Measurements from ENCODE around the gene DES.

DES gene

DNA sequence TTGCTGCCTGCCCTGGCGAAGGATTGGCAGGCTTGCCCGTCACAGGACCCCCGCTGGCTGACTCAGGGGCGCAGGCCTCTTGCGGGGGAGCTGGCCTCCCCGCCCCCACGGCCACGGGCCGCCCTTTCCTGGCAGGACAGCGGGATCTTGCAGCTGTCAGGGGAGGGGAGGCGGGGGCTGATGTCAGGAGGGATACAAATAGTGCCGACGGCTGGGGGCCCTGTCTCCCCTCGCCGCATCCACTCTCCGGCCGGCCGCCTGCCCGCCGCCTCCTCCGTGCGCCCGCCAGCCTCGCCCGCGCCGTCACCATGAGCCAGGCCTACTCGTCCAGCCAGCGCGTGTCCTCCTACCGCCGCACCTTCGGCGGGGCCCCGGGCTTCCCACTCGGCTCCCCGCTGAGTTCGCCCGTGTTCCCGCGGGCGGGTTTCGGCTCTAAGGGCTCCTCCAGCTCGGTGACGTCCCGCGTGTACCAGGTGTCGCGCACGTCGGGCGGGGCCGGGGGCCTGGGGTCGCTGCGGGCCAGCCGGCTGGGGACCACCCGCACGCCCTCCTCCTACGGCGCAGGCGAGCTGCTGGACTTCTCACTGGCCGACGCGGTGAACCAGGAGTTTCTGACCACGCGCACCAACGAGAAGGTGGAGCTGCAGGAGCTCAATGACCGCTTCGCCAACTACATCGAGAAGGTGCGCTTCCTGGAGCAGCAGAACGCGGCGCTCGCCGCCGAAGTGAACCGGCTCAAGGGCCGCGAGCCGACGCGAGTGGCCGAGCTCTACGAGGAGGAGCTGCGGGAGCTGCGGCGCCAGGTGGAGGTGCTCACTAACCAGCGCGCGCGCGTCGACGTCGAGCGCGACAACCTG is at the start of gene DES:
Gene DES (plus strand): TSS at position 223 of the 857 bp plus-strand sequence. CDS start 86 bp downstream, at position 309.
- Histone ChIP-seq H3K9ac (ENCODE audit: low read length in 5 of 5) (no peak within 1 kb of the TSS), H3K27ac (ENCODE audit: low read depth, low read length) (no peak within 1 kb of the TSS), H3K9me3 (ENCODE audit: control insufficient read depth in 5 of 5, low read length in 5 of 5) (peaks cover 0 to under 1% (median 0%) of the 10 kb centered on the region in 5 donors), H3K36me3 (ENCODE audit: control insufficient read depth in 5 of 5, insufficient read depth in 5 of 5, low read length in 5 of 5) (no peaks in the 10 kb centered on the region), H3K4me3 (ENCODE audit: low read depth in 1 of 5, low read length in 5 of 5) (peak within 1 kb of the TSS in 1 of 5 donors; percentile 15), H3K27me3 (ENCODE audit: control insufficient read depth in 5 of 5, insufficient read depth in 4 of 5, low read length in 5 of 5) (peaks cover 8 to 32% (median 20%) of the 10 kb centered on the region in 5 donors), H3K4me1 (ENCODE audit: control insufficient read depth in 5 of 5, insufficient read depth in 5 of 5, low read length in 5 of 5) (peaks cover 0 to 9% (median 3%) of the 10 kb centered on the region in 5 donors)

DNA sequence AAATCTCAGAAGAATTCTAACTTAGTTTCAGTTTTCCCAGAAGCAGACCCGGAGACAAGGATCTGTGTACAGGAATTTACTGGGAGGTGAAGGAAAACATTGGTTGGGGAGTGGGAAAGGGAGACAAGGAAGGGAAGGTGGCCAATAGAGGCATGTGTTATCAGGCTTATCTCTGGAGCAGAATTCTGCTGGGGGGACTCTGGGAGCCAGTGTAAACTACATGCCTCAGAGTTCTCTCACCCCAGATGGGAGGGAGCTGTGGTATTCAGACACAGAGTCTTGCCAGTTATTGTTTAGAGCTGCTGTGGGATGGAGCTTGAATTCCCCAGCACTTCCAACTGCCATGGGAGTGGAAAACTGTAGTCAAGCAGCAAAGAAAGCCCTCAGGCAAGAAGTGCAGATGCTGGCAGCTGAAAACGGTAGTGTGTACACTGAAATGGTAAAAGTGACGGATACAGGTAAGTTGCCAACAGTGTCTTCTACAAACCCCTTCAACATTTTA is 49.4 kb upstream of the DES start:
- H3K9ac ChIP-seq (ENCODE audit: low read length in 5 of 5), result peak overlapping the region in 1 of 5 donors; percentile 56

DNA sequence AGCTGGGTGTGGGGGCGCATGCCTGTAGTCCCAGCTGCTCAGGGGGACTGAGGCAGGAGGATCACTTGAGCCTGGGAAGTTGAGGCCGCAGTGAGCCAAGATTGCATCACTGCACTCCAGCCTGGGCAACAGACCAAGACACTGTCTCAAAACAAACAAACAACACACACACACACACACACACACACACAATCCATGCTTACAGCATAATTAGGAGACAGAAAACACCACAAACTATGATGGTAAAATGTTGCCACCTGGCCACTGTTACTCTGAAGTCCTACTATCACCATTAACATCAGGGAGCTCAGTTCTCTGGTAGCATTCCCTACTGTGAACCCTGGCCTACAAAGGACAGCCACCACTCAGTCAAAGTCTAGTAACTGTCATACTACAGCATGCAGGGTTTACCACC is 48.7 kb upstream of the DES start:
- Histone ChIP-seq H3K4me3 (ENCODE audit: low read depth in 1 of 5, low read length in 5 of 5) (no peak overlapping the region), H3K4me1 (ENCODE audit: control insufficient read depth in 5 of 5, insufficient read depth in 5 of 5, low read length in 5 of 5) (peaks cover 2 to 14% (median 13%) of the 10 kb centered on the region in 5 donors), H3K9me3 (ENCODE audit: control insufficient read depth in 5 of 5, low read length in 5 of 5) (no peaks in the 10 kb centered on the region), H3K27ac (ENCODE audit: low read depth, low read length) (no peak overlapping the region), H3K9ac (ENCODE audit: low read length in 5 of 5) (no peak overlapping the region), H3K27me3 (ENCODE audit: control insufficient read depth in 5 of 5, insufficient read depth in 4 of 5, low read length in 5 of 5) (no peaks in the 10 kb centered on the region), H3K36me3 (ENCODE audit: control insufficient read depth in 5 of 5, insufficient read depth in 5 of 5, low read length in 5 of 5) (peaks cover 0 to 17% (median 11%) of the 10 kb centered on the region in 5 donors)

More for the DNA sequence above, 49.4 kb upstream of the DES start:
- H3K36me3 ChIP-seq (ENCODE audit: control insufficient read depth in 5 of 5, insufficient read depth in 5 of 5, low read length in 5 of 5), result peaks cover 0 to 9% (median 5%) of the 10 kb centered on the region in 5 donors
- peaks cover 2 to 14% (median 13%) of the 10 kb centered on the region in 5 donors for H3K4me1 ChIP-seq (ENCODE audit: control insufficient read depth in 5 of 5, insufficient read depth in 5 of 5, low read length in 5 of 5)
- H3K9me3 ChIP-seq (ENCODE audit: control insufficient read depth in 5 of 5, low read length in 5 of 5), result no peaks in the 10 kb centered on the region
- H3K27me3 ChIP-seq (ENCODE audit: control insufficient read depth in 5 of 5, insufficient read depth in 4 of 5, low read length in 5 of 5), result no peaks in the 10 kb centered on the region
- no peak overlapping the region for H3K27ac ChIP-seq (ENCODE audit: low read depth, low read length)
- H3K4me3 ChIP-seq (ENCODE audit: low read depth in 1 of 5, low read length in 5 of 5), result peak overlapping the region in 2 of 5 donors; percentile 17 to 51

DNA sequence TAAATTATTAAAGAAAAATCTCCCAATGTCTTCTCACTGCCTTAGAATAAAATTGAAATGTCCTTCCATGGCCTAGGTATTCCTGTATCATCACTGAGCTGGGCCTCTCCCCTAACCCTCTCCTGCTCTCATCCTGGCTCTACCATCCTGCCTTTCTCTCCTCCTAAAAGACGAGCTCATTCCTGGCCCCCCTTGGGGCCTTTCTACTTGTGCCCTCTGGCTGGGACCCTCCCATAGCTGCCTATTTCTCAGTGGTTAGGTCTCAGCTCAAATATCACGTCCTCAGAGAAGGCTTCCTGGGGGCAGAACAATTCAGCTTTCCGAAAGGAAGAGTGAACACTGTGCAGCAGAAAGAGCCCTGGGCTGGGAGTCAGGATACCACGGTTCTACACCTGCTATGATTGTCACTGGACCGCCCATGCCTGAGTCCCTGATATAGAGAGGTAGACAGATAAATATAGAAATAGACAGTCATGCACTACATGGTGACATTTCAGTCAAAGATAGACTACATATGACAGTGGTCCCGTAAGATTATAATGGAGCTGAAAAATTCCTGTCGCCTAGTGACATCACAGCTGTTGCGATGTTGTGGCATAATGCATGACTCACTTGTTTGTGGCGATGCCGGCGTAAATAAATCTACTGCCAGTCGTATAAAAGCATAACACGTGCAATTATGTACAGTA is 39.9 kb upstream of the DES start:
- no peaks in the 10 kb centered on the region for H3K4me1 ChIP-seq (ENCODE audit: control insufficient read depth in 5 of 5, insufficient read depth in 5 of 5, low read length in 5 of 5)
- no peaks in the 10 kb centered on the region for H3K27me3 ChIP-seq (ENCODE audit: control insufficient read depth in 5 of 5, insufficient read depth in 4 of 5, low read length in 5 of 5)
- no peak overlapping the region for H3K4me3 ChIP-seq (ENCODE audit: low read depth in 1 of 5, low read length in 5 of 5)
- H3K9ac ChIP-seq (ENCODE audit: low read length in 5 of 5), result no peak overlapping the region
- H3K36me3 ChIP-seq (ENCODE audit: control insufficient read depth in 5 of 5, insufficient read depth in 5 of 5, low read length in 5 of 5), result peaks cover 3 to 73% (median 57%) of the 10 kb centered on the region in 5 donors
- H3K27ac ChIP-seq (ENCODE audit: low read depth, low read length), result no peak overlapping the region
- H3K9me3 ChIP-seq (ENCODE audit: control insufficient read depth in 5 of 5, low read length in 5 of 5), result no peaks in the 10 kb centered on the region

DNA sequence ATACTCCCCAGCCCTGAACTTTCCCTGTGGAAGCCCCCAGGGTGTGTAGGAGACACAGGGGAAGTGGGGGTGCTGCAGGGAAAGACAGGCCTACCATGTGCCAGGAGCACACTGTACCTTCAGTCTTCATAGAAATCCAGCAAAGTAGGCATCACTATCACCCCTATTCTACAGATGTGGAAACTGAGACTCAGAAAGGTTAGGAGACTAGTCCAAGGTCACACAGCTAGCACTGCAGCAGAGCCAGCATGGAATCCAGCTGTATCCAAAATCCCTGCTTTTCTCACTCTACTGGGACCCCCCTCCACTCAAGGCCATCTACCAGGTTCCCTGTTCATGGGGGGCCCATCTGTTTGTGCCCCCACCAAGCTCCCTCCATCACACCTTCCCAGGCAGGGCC is 37.3 kb upstream of the DES start:
- peaks cover 0 to 13% (median 3%) of the 10 kb centered on the region in 5 donors for H3K4me1 ChIP-seq (ENCODE audit: control insufficient read depth in 5 of 5, insufficient read depth in 5 of 5, low read length in 5 of 5)
- H3K27ac ChIP-seq (ENCODE audit: low read depth, low read length), result no peak overlapping the region
- no peaks in the 10 kb centered on the region for H3K27me3 ChIP-seq (ENCODE audit: control insufficient read depth in 5 of 5, insufficient read depth in 4 of 5, low read length in 5 of 5)
- no peak overlapping the region for H3K4me3 ChIP-seq (ENCODE audit: low read depth in 1 of 5, low read length in 5 of 5)
- no peaks in the 10 kb centered on the region for H3K9me3 ChIP-seq (ENCODE audit: control insufficient read depth in 5 of 5, low read length in 5 of 5)
- peaks cover 3 to 77% (median 63%) of the 10 kb centered on the region in 5 donors for H3K36me3 ChIP-seq (ENCODE audit: control insufficient read depth in 5 of 5, insufficient read depth in 5 of 5, low read length in 5 of 5)
- no peak overlapping the region for H3K9ac ChIP-seq (ENCODE audit: low read length in 5 of 5)

DNA sequence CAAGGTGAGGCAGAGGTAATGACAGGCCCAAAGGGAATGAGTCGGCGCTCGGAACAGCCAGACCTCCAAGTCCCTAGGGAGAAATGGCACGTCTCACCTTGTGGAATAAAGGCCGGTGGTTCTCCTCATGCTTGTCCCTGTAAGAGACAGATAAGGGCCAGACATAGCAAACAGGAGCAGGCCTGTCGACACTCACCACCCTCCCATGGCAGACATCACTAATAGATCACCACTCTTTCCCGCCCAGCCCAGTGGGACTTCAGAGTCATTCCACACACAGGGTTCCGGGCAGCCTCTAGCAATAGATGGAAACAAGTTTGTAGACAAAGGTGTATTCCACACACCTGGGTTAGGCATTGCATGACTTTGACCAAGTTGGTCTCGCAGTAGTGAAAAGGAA is 36.7 kb upstream of the DES start:
- Histone ChIP-seq H3K9ac (ENCODE audit: low read length in 5 of 5) (no peak overlapping the region), H3K27me3 (ENCODE audit: control insufficient read depth in 5 of 5, insufficient read depth in 4 of 5, low read length in 5 of 5) (no peaks in the 10 kb centered on the region), H3K9me3 (ENCODE audit: control insufficient read depth in 5 of 5, low read length in 5 of 5) (no peaks in the 10 kb centered on the region), H3K4me3 (ENCODE audit: low read depth in 1 of 5, low read length in 5 of 5) (no peak overlapping the region), H3K4me1 (ENCODE audit: control insufficient read depth in 5 of 5, insufficient read depth in 5 of 5, low read length in 5 of 5) (peaks cover 0 to 18% (median 6%) of the 10 kb centered on the region in 5 donors), H3K36me3 (ENCODE audit: control insufficient read depth in 5 of 5, insufficient read depth in 5 of 5, low read length in 5 of 5) (peaks cover 3 to 79% (median 67%) of the 10 kb centered on the region in 5 donors), H3K27ac (ENCODE audit: low read depth, low read length) (no peak overlapping the region)

DNA sequence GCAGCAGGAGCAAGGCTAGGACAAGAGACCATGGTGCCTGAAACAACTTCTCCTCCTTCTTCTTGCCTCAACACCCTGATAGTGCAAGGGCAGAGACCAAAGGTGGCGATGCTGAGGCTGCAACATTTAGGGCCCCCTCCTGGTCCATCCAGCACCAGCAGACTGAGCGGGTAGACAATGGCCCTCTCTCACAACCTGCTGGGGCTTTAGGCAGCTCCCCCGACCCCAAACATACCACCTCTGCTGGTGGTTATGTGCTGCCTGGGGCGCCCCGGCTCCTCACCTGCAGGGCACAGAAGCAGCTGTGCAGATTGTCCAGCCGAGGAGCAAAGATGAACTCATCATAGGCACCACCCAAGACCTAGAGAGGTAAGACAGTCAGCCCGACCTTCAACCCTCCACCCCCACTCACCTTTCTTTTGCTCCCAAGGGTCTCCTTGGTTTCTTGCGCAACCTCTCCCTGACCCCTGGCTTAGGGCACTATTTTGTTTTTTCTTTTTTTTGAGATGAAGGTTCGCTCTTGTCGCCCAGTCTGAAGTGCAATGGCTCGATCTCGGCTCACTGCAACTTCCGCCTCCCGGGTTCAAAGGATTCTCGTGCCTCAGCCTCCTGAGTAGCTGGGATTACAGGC is 34.0 kb upstream of the DES start:
- no peaks in the 10 kb centered on the region for H3K27me3 ChIP-seq (ENCODE audit: control insufficient read depth in 5 of 5, insufficient read depth in 4 of 5, low read length in 5 of 5)
- peaks cover 3 to 31% (median 18%) of the 10 kb centered on the region in 5 donors for H3K4me1 ChIP-seq (ENCODE audit: control insufficient read depth in 5 of 5, insufficient read depth in 5 of 5, low read length in 5 of 5)
- peak overlapping the region in 1 of 5 donors; percentile 16 for H3K9ac ChIP-seq (ENCODE audit: low read length in 5 of 5)
- peaks cover 3 to 68% (median 59%) of the 10 kb centered on the region in 5 donors for H3K36me3 ChIP-seq (ENCODE audit: control insufficient read depth in 5 of 5, insufficient read depth in 5 of 5, low read length in 5 of 5)
- no peaks in the 10 kb centered on the region for H3K9me3 ChIP-seq (ENCODE audit: control insufficient read depth in 5 of 5, low read length in 5 of 5)
- no peak overlapping the region for H3K4me3 ChIP-seq (ENCODE audit: low read depth in 1 of 5, low read length in 5 of 5)
- no peak overlapping the region for H3K27ac ChIP-seq (ENCODE audit: low read depth, low read length)

DNA sequence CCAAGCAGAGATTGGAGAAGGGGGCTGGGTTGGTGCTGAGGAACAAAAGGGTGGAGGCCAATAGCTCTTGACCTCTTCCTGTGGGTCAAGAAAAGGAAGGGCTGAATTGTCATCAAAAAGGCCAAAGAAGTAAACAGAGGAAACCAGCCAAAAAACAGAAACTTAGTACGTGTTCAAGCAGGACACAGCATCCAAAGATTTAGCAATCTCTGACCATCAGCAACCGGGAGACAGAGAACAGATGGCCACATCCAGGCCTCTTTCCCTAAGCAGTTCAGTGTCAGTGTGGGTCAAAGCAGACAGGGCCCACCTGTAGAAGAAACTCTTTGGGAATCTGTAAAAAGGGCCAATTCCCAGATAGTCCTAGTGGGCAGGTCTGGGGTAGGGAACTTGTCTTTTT is 33.3 kb upstream of the DES start:
- H3K4me1 ChIP-seq (ENCODE audit: control insufficient read depth in 5 of 5, insufficient read depth in 5 of 5, low read length in 5 of 5), result peaks cover 3 to 31% (median 18%) of the 10 kb centered on the region in 5 donors
- H3K9me3 ChIP-seq (ENCODE audit: control insufficient read depth in 5 of 5, low read length in 5 of 5), result no peaks in the 10 kb centered on the region
- peaks cover 3 to 68% (median 59%) of the 10 kb centered on the region in 5 donors for H3K36me3 ChIP-seq (ENCODE audit: control insufficient read depth in 5 of 5, insufficient read depth in 5 of 5, low read length in 5 of 5)
- no peaks in the 10 kb centered on the region for H3K27me3 ChIP-seq (ENCODE audit: control insufficient read depth in 5 of 5, insufficient read depth in 4 of 5, low read length in 5 of 5)
- no peak overlapping the region for H3K9ac ChIP-seq (ENCODE audit: low read length in 5 of 5)
- no peak overlapping the region for H3K4me3 ChIP-seq (ENCODE audit: low read depth in 1 of 5, low read length in 5 of 5)
- no peak overlapping the region for H3K27ac ChIP-seq (ENCODE audit: low read depth, low read length)

DNA sequence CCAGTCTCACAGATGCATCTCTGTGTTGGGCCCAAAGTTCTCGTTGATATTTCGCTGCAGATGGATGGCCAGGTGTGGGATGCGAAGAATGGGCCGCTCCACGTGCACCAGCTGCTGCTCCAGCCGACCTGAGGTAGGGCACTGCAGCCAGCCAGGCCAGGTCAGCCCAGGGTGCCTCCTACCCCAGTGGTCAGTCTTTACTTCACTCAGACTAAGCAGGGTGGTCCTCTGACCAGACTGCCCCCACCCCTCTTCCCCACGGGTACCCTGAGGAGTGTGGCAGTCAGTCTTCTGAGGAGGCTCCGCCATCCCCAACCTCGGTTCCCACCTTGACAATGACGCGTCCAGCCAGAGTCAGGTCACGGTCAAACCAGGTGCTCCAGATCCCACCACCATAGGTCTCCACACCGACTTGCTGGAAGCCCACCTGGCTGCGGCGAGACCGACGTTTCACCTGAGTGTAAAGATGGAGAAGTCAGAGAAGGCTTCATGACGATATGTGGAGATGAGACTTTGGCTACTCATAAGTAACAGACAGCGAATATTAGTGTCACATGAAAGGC is 32.1 kb upstream of the DES start:
- Histone ChIP-seq H3K36me3 (ENCODE audit: control insufficient read depth in 5 of 5, insufficient read depth in 5 of 5, low read length in 5 of 5) (peaks cover 0 to 56% (median 51%) of the 10 kb centered on the region in 5 donors), H3K9ac (ENCODE audit: low read length in 5 of 5) (peak overlapping the region in 2 of 5 donors; percentile 86 to 89), H3K9me3 (ENCODE audit: control insufficient read depth in 5 of 5, low read length in 5 of 5) (no peaks in the 10 kb centered on the region), H3K4me1 (ENCODE audit: control insufficient read depth in 5 of 5, insufficient read depth in 5 of 5, low read length in 5 of 5) (peaks cover 3 to 31% (median 18%) of the 10 kb centered on the region in 5 donors), H3K27ac (ENCODE audit: low read depth, low read length) (no peak overlapping the region), H3K4me3 (ENCODE audit: low read depth in 1 of 5, low read length in 5 of 5) (peak overlapping the region in 3 of 5 donors; percentile 84 to 95 (median 91)), H3K27me3 (ENCODE audit: control insufficient read depth in 5 of 5, insufficient read depth in 4 of 5, low read length in 5 of 5) (no peaks in the 10 kb centered on the region)
